Measurements from ENCODE around the gene ELN.

The ELN gene

GRCh38 chr7:74032191-74032490 is 4.2 kb downstream of the ELN start:
- Histone ChIP-seq H3K27ac (ENCODE audit: low read length) (no peak overlapping the region), H3K4me1 (ENCODE audit: control insufficient read depth, insufficient read depth, low read length) (peaks cover 8% of the 10 kb centered on the region), H3K9me3 (ENCODE audit: control insufficient read depth, insufficient read depth, low read length) (no peaks in the 10 kb centered on the region), H3K4me3 (ENCODE audit: low read length) (no peak overlapping the region), H3K27me3 (ENCODE audit: control insufficient read depth, insufficient read depth, low read length) (no peaks in the 10 kb centered on the region), H3K36me3 (ENCODE audit: control insufficient read depth, insufficient read depth, low read length) (no peaks in the 10 kb centered on the region)
- DNase-seq (ENCODE audit: low read depth, low spot score) = no peak
- WGBS (ENCODE audit: insufficient coverage, insufficient read length) = no CpG with 5 or more reads among the region's 8 CpGs

DNA sequence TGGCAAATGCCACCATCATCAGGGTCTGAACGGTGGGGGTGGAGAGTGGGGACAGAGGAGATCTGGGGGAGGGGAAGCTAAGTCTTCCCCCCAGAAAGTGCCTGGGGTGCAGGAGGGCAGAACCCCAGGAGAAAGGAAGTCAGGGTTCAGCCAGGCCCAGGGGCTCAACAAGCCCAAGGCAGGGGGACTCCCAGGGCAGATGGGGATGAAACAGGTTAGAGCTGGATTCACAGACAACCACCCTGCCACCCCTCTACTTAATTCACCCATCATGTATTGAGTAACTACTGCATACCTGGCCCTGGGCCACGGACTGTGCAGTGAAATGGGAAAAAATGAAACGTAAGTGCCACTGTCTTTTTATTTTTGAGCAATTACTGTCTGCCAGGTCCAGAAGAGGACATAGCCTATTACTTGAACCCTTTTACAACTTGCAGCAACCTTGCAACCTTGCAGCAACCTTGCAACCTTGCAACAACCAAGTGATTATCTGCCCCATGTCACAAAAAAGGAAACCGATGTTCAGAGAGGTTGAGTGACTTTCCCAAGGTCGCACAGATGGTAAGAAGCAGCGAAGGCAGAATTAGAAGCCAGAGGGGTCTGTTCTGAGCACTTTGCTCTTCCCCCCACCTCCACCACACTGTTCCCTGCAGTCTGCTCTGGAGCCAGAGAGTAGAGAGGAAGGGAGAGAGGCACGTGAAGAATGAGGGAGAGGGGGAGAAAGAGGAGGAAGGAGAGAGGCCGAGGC is 4.8 kb downstream of the ELN start:
- no peaks in the 10 kb centered on the region for H3K36me3 ChIP-seq (ENCODE audit: control insufficient read depth, insufficient read depth, low read length)
- no peak overlapping the region for H3K4me3 ChIP-seq (ENCODE audit: low read length)
- no peak overlapping the region for H3K27ac ChIP-seq (ENCODE audit: low read length)
- H3K9me3 ChIP-seq (ENCODE audit: control insufficient read depth, insufficient read depth, low read length) = no peaks in the 10 kb centered on the region
- no peaks in the 10 kb centered on the region for H3K27me3 ChIP-seq (ENCODE audit: control insufficient read depth, insufficient read depth, low read length)
- no peak for DNase-seq (ENCODE audit: low read depth, low spot score)
- peaks cover 5% of the 10 kb centered on the region for H3K4me1 ChIP-seq (ENCODE audit: control insufficient read depth, insufficient read depth, low read length)
- WGBS (ENCODE audit: insufficient coverage, insufficient read length) = no CpG with 5 or more reads among the region's 8 CpGs

DNA sequence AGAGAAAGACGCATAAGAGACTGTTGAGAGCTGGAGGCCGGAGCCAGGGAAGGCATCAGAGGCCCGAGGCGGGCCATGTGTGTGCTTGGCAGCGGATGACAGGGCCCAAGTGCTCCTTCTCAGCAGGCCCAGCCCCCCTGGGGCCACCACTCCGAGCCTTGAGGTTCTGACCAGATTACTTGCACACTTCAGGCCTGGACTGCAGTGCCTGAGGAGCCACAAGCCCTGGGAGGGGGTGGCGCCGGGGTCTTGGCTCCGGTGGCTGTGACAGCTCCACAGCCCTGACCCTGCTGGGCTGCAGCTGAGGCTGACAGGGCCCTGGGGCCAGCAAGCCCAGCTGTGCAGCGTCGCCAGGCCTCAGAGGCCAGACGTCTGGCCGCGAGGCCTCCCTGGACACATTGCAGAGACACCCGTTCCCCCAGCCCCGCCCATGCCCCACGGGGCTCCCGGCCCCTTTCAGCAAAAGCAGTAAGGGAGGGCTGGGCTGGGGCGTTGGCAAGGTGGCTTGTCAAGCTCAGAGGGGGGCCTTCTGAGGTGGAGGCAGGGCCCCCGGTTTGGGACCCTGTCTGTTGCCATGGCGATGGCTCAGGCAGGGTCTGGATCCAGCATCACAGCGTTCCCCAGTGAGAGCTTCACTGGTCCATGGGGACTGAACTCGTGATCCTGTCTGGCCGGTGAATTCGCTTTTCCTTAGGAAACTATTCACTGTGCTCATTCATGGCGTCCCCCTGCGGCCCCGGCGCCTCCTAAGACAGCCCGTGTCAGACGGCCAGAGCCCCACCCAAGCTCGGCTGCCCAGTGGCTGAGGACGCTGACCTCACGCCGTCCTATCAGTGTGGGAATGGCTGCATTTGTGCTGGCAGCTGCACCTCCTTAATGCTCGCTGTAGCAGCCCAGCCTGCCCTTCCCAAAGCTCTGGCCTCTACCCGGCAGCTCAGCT is 5.7 kb downstream of the ELN start:
- H3K27me3 ChIP-seq (ENCODE audit: control insufficient read depth, insufficient read depth, low read length) = no peaks in the 10 kb centered on the region
- H3K36me3 ChIP-seq (ENCODE audit: control insufficient read depth, insufficient read depth, low read length) = no peaks in the 10 kb centered on the region
- H3K4me1 ChIP-seq (ENCODE audit: control insufficient read depth, insufficient read depth, low read length) = peaks cover 5% of the 10 kb centered on the region
- no peak for DNase-seq (ENCODE audit: low read depth, low spot score)
- no peaks in the 10 kb centered on the region for H3K9me3 ChIP-seq (ENCODE audit: control insufficient read depth, insufficient read depth, low read length)
- no peak overlapping the region for H3K27ac ChIP-seq (ENCODE audit: low read length)
- WGBS (ENCODE audit: insufficient coverage, insufficient read length) = no CpG with 5 or more reads among the region's 37 CpGs
- H3K4me3 ChIP-seq (ENCODE audit: low read length) = no peak overlapping the region

DNA sequence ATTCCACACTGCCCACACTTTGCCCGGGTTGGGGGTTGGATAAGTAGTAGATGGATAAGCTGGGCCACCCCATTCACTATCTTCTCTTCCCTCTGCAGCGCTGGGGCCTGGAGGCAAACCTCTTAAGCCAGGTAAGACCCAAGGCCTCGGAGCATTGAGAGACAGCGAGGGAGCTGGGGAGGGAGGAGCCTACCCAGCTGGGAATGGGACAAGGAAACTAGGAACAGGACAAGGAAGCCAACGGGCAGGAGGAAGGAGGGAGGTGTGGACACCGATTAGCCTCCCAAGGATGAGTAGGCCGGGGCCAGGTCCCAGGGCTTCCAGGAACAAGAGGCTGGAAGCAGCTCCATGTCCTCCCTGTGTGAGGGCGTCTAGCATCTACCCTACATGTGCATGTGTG is 9.6 kb downstream of the ELN start:
- H3K4me1 ChIP-seq (ENCODE audit: control insufficient read depth, insufficient read depth, low read length) = no peaks in the 10 kb centered on the region
- no peak overlapping the region for H3K4me3 ChIP-seq (ENCODE audit: low read length)
- DNase-seq (ENCODE audit: low read depth, low spot score) = no peak
- H3K27ac ChIP-seq (ENCODE audit: low read length) = no peak overlapping the region
- H3K9me3 ChIP-seq (ENCODE audit: control insufficient read depth, insufficient read depth, low read length) = no peaks in the 10 kb centered on the region
- H3K27me3 ChIP-seq (ENCODE audit: control insufficient read depth, insufficient read depth, low read length) = no peaks in the 10 kb centered on the region
- no peaks in the 10 kb centered on the region for H3K36me3 ChIP-seq (ENCODE audit: control insufficient read depth, insufficient read depth, low read length)
- WGBS (ENCODE audit: insufficient coverage, insufficient read length) = no CpG with 5 or more reads among the region's 8 CpGs

GRCh38 chr7:74038194-74038961 is 10.4 kb downstream of the ELN start:
- no peaks in the 10 kb centered on the region for H3K27me3 ChIP-seq (ENCODE audit: control insufficient read depth, insufficient read depth, low read length)
- no peaks in the 10 kb centered on the region for H3K9me3 ChIP-seq (ENCODE audit: control insufficient read depth, insufficient read depth, low read length)
- no peak for DNase-seq (ENCODE audit: low read depth, low spot score)
- H3K36me3 ChIP-seq (ENCODE audit: control insufficient read depth, insufficient read depth, low read length) = no peaks in the 10 kb centered on the region
- H3K27ac ChIP-seq (ENCODE audit: low read length) = no peak overlapping the region
- peaks cover 1% of the 10 kb centered on the region for H3K4me1 ChIP-seq (ENCODE audit: control insufficient read depth, insufficient read depth, low read length)
- no CpG with 5 or more reads among the region's 16 CpGs for WGBS (ENCODE audit: insufficient coverage, insufficient read length)
- H3K4me3 ChIP-seq (ENCODE audit: low read length) = no peak overlapping the region

- DNase-seq (ENCODE audit: low read depth, low spot score) = no peak
- H3K36me3 ChIP-seq (ENCODE audit: control insufficient read depth, insufficient read depth, low read length) = no peaks in the 10 kb centered on the region
- peaks cover 1% of the 10 kb centered on the region for H3K4me1 ChIP-seq (ENCODE audit: control insufficient read depth, insufficient read depth, low read length)
- H3K9me3 ChIP-seq (ENCODE audit: control insufficient read depth, insufficient read depth, low read length) = no peaks in the 10 kb centered on the region
- WGBS (ENCODE audit: insufficient coverage, insufficient read length) = no CpG with 5 or more reads among the region's 11 CpGs
- no peak overlapping the region for H3K27ac ChIP-seq (ENCODE audit: low read length)
- H3K27me3 ChIP-seq (ENCODE audit: control insufficient read depth, insufficient read depth, low read length) = no peaks in the 10 kb centered on the region
- no peak overlapping the region for H3K4me3 ChIP-seq (ENCODE audit: low read length)
These were observed 11.4 kb downstream of the ELN start for GRCh38 chr7:74039337-74039736.

DNA sequence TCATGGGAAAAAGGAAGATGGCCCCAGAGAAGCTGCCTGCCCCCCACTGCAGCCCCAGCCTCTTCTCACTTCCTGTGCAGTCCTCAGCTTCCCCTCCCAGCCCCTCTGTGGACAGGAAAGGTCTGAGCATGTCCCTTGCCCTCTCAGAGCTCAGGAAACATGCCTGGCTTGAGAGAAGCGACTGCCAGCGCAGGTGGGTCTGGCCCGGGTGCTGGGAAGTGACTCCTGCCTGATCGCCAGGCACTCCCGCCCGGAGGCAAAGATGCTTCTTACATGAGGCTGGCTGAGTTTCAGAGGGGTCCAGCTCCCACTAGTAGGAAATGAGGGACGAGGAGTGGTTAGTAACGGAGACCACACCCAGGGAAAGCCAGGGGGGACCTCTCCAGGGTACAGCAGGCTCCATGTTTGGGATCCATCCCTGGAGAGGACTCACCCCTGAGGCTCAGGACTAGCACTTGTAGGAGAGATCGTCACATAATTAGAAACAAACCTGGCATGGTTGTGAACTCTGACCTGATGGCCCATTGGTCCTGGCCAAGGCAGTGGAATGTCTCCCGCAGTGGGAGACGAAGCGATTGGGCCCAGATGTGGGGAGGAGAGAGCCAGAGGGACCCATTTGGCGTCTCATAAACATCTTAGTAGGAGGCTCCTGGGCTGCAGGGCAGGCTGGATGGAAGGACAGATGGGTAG is 12.3 kb downstream of the ELN start:
- no CpG with 5 or more reads among the region's 13 CpGs for WGBS (ENCODE audit: insufficient coverage, insufficient read length)
- Histone ChIP-seq H3K9me3 (ENCODE audit: control insufficient read depth, insufficient read depth, low read length) (no peaks in the 10 kb centered on the region), H3K4me1 (ENCODE audit: control insufficient read depth, insufficient read depth, low read length) (peaks cover 1% of the 10 kb centered on the region), H3K27me3 (ENCODE audit: control insufficient read depth, insufficient read depth, low read length) (no peaks in the 10 kb centered on the region), H3K36me3 (ENCODE audit: control insufficient read depth, insufficient read depth, low read length) (no peaks in the 10 kb centered on the region), H3K4me3 (ENCODE audit: low read length) (no peak overlapping the region), H3K27ac (ENCODE audit: low read length) (no peak overlapping the region)
- no peak for DNase-seq (ENCODE audit: low read depth, low spot score)

- H3K27ac ChIP-seq (ENCODE audit: low read length) = no peak overlapping the region
- no peaks in the 10 kb centered on the region for H3K36me3 ChIP-seq (ENCODE audit: control insufficient read depth, insufficient read depth, low read length)
- no peak for DNase-seq (ENCODE audit: low read depth, low spot score)
- WGBS (ENCODE audit: insufficient coverage, insufficient read length) = no CpG with 5 or more reads among the region's 12 CpGs
- H3K4me1 ChIP-seq (ENCODE audit: control insufficient read depth, insufficient read depth, low read length) = peaks cover 1% of the 10 kb centered on the region
- no peak overlapping the region for H3K4me3 ChIP-seq (ENCODE audit: low read length)
- H3K27me3 ChIP-seq (ENCODE audit: control insufficient read depth, insufficient read depth, low read length) = no peaks in the 10 kb centered on the region
- H3K9me3 ChIP-seq (ENCODE audit: control insufficient read depth, insufficient read depth, low read length) = no peaks in the 10 kb centered on the region
These were observed 13.0 kb downstream of the ELN start for GRCh38 chr7:74040791-74041520.

GRCh38 chr7:74042746-74043522 is 15.0 kb downstream of the ELN start:
- H3K27me3 ChIP-seq (ENCODE audit: control insufficient read depth, insufficient read depth, low read length) = no peaks in the 10 kb centered on the region
- WGBS (ENCODE audit: insufficient coverage, insufficient read length) = no CpG with 5 or more reads among the region's 24 CpGs

More at GRCh38 chr7:74042746-74043522, 15.0 kb downstream of the ELN start:
- DNase-seq (ENCODE audit: low read depth, low spot score) = no peak
- H3K36me3 ChIP-seq (ENCODE audit: control insufficient read depth, insufficient read depth, low read length) = no peaks in the 10 kb centered on the region
- no peak overlapping the region for H3K27ac ChIP-seq (ENCODE audit: low read length)
- H3K4me3 ChIP-seq (ENCODE audit: low read length) = no peak overlapping the region
- H3K9me3 ChIP-seq (ENCODE audit: control insufficient read depth, insufficient read depth, low read length) = no peaks in the 10 kb centered on the region
- H3K4me1 ChIP-seq (ENCODE audit: control insufficient read depth, insufficient read depth, low read length) = peaks cover 1% of the 10 kb centered on the region
